ENCODE data around the gene CMTM4. TPM values are rescaled to one million over a fixed set of nuclear protein-coding genes. Genes with fewer than 3 reads are reported as not detected.

The CMTM4 gene
- total and polyA plus RNA-seq, 2 of the 8 experiments (the other 6 are each of a cell fraction or from before 2014, with no cell fraction given): 35.3 to 51.7 TPM

- TF ChIP-seq MAX (IDR thresholded peaks at IDR 0.05) (no peak), TEAD4 (IDR thresholded peaks at IDR 0.05; ENCODE audit: low read depth, low read length) (no peak), NANOG (IDR thresholded peaks at IDR 0.05; ENCODE audit: insufficient read depth, low read depth, low read length, poor library complexity, severe bottlenecking) (no peak)
Observed at GRCh38 chr16:66616169-66616568, 80.4 kb downstream of the CMTM4 start (continued).

Measured in H1 (cell line).